Gastrocnemius medialis (tissue), 4 donors: ENCODE measurements around the gene LRRC63.

Experiments
- CTCF ChIP-seq, 5 experiments: fragments of 450-650 bp in 3 of 5; fragments of 200-600 bp in 2 of 5; sonication (generic) in 2 of 5; IDR thresholded peaks in 4 of 5; conservative IDR thresholded peaks in 1 of 5; 1 replicate in 4 of 5; 2 replicates in 1 of 5; pipeline ENCODE4 v1.5.1; 2016 to 2019; ENCODE audit warnings: antibody characterized with exemption in 5 of 5, mild to moderate bottlenecking in 3 of 5, moderate library complexity in 3 of 5
- POLR2A ChIP-seq, 2 donors: fragments of 450-650 bp; IDR thresholded peaks; one replicate each; pipeline ENCODE4 v1.6.1; 2017; ENCODE audit warnings: antibody characterized with exemption in 2 of 2, mild to moderate bottlenecking in 2 of 2, moderate library complexity in 2 of 2

GRCh38 chr13:46168783-46169182, 42.9 kb upstream of the LRRC63 start:
- TF ChIP-seq CTCF (IDR thresholded peaks at IDR 0.05 in 4 of 5, conservative IDR thresholded peaks at IDR 0.05 in 1 of 5) (no peak), POLR2A (IDR thresholded peaks at IDR 0.05) (no peak)
